ENCODE data around the gene CCDC159.

- TF ChIP-seq CTCF (IDR thresholded peaks at IDR 0.05) (no peak), EZH2 (IDR thresholded peaks at IDR 0.05; ENCODE audit: borderline replicate concordance, insufficient read depth, low read depth, low read length, poor library complexity, severe bottlenecking) (no peak)
Observed at GRCh38 chr19:11321191-11322126, 24.9 kb upstream of the CCDC159 start.

Measured in B cell (primary cell).